ENCODE results near the gene STYXL1.

STYXL1 gene

GRCh38 chr7:75986147-75986781, 61.5 kb downstream of the STYXL1 start:
- DNase-seq (no peak), ATAC-seq (ENCODE audit: insufficient read depth, low read depth) (no peak)
- Histone ChIP-seq H2AFZ (ENCODE audit: low read depth, low read length) (no peak overlapping the region), H3K27ac (ENCODE audit: low read length) (no peak overlapping the region), H4K20me1 (ENCODE audit: insufficient read depth, low read length) (no peaks in the 10 kb centered on the region), H3K4me3 (ENCODE audit: low read depth in 1 of 2, low read length in 2 of 2) (no peak overlapping the region), H3K9me3 (ENCODE audit: insufficient read depth, low read length, severe bottlenecking) (no peaks in the 10 kb centered on the region), H3K9ac (ENCODE audit: low read depth, low read length) (no peak overlapping the region), H3K4me2 (ENCODE audit: insufficient read depth, low read length) (no peak overlapping the region), H3K79me2 (ENCODE audit: insufficient read depth, low read length) (no peaks in the 10 kb centered on the region), H3K4me1 (ENCODE audit: insufficient read depth, low read length) (no peaks in the 10 kb centered on the region), H3K36me3 (ENCODE audit: insufficient read depth, low read length) (peaks cover 38% of the 10 kb centered on the region), H3K27me3 (ENCODE audit: insufficient read depth, low read length, poor library complexity) (no peaks in the 10 kb centered on the region)
- TF ChIP-seq EZH2 (IDR thresholded peaks at IDR 0.05; ENCODE audit: borderline replicate concordance, low read depth, low read length, severe bottlenecking) (no peak), CTCF (IDR thresholded peaks at IDR 0.05; ENCODE audit: borderline replicate concordance, extremely low read depth, low read length, poor library complexity, severe bottlenecking) (no peak)

- no peak overlapping the region for H3K4me2 ChIP-seq (ENCODE audit: insufficient read depth, low read length)
- H3K79me2 ChIP-seq (ENCODE audit: insufficient read depth, low read length), result no peaks in the 10 kb centered on the region
- no peak overlapping the region for H3K4me3 ChIP-seq (ENCODE audit: low read depth in 1 of 2, low read length in 2 of 2)
- TF ChIP-seq EZH2 (IDR thresholded peaks at IDR 0.05; ENCODE audit: borderline replicate concordance, low read depth, low read length, severe bottlenecking) (no peak), CTCF (IDR thresholded peaks at IDR 0.05; ENCODE audit: borderline replicate concordance, extremely low read depth, low read length, poor library complexity, severe bottlenecking) (no peak)
- no peaks in the 10 kb centered on the region for H3K9me3 ChIP-seq (ENCODE audit: insufficient read depth, low read length, severe bottlenecking)
- no peak overlapping the region for H2AFZ ChIP-seq (ENCODE audit: low read depth, low read length)
- H3K36me3 ChIP-seq (ENCODE audit: insufficient read depth, low read length), result peaks cover 38% of the 10 kb centered on the region
- ATAC-seq (ENCODE audit: insufficient read depth, low read depth), result no peak
- H4K20me1 ChIP-seq (ENCODE audit: insufficient read depth, low read length), result no peaks in the 10 kb centered on the region; the same call in 1 of the 2 replicates
- no peak overlapping the region for H3K27ac ChIP-seq (ENCODE audit: low read length)
- no peak overlapping the region for H3K9ac ChIP-seq (ENCODE audit: low read depth, low read length)
- no peaks in the 10 kb centered on the region for H3K4me1 ChIP-seq (ENCODE audit: insufficient read depth, low read length)
- DNase-seq, result no peak
- H3K27me3 ChIP-seq (ENCODE audit: insufficient read depth, low read length, poor library complexity), result no peaks in the 10 kb centered on the region
These were observed 62.2 kb downstream of the STYXL1 start for GRCh38 chr7:75985518-75986146.

GRCh38 chr7:75985009-75985517, 62.7 kb downstream of the STYXL1 start:
- H3K36me3 ChIP-seq (ENCODE audit: insufficient read depth, low read length), result peaks cover 41% of the 10 kb centered on the region
- H2AFZ ChIP-seq (ENCODE audit: low read depth, low read length), result no peak overlapping the region
- TF ChIP-seq EZH2 (IDR thresholded peaks at IDR 0.05; ENCODE audit: borderline replicate concordance, low read depth, low read length, severe bottlenecking) (no peak), CTCF (IDR thresholded peaks at IDR 0.05; ENCODE audit: borderline replicate concordance, extremely low read depth, low read length, poor library complexity, severe bottlenecking) (no peak)
- DNase-seq (no peak), ATAC-seq (ENCODE audit: insufficient read depth, low read depth) (no peak)
- H3K4me1 ChIP-seq (ENCODE audit: insufficient read depth, low read length), result no peaks in the 10 kb centered on the region
- no peaks in the 10 kb centered on the region; the same call in 1 of the 2 replicates for H4K20me1 ChIP-seq (ENCODE audit: insufficient read depth, low read length)
- no peak overlapping the region for H3K27ac ChIP-seq (ENCODE audit: low read length)
- no peak overlapping the region for H3K4me2 ChIP-seq (ENCODE audit: insufficient read depth, low read length)
- H3K9me3 ChIP-seq (ENCODE audit: insufficient read depth, low read length, severe bottlenecking), result no peaks in the 10 kb centered on the region
- H3K79me2 ChIP-seq (ENCODE audit: insufficient read depth, low read length), result no peaks in the 10 kb centered on the region
- H3K27me3 ChIP-seq (ENCODE audit: insufficient read depth, low read length, poor library complexity), result no peaks in the 10 kb centered on the region
- H3K9ac ChIP-seq (ENCODE audit: low read depth, low read length), result no peak overlapping the region
- no peak overlapping the region for H3K4me3 ChIP-seq (ENCODE audit: low read depth in 1 of 2, low read length in 2 of 2)
